Stimulated activated CD4-positive, alpha-beta T cell treated with anti-CD3 and anti-CD28 coated beads, Interleukin-4, amount 100 ng/mL, for 24 hours (primary cell): ENCODE results near the gene SLC36A1.

ENCODE experiments used
- DNase-seq: peaks from one replicate; pipeline ENCODE4 v3.0.0-alpha.2; 2020

SLC36A1 gene

GRCh38 chr5:151454166-151454565 is 6.8 kb downstream of the SLC36A1 start:
- no peak for DNase-seq

- DNase-seq, result no peak
Observed at GRCh38 chr5:151454889-151455288, 7.5 kb downstream of the SLC36A1 start.

- no peak for DNase-seq
Observed at GRCh38 chr5:151456321-151456940, 9.0 kb downstream of the SLC36A1 start.

- no peak for DNase-seq
Observed at GRCh38 chr5:151458314-151458713, 10.9 kb downstream of the SLC36A1 start.

- no peak for DNase-seq
Observed at GRCh38 chr5:151459680-151460324, 12.4 kb downstream of the SLC36A1 start.

GRCh38 chr5:151461312-151461711 is 13.9 kb downstream of the SLC36A1 start:
- DNase-seq, result no peak

- no peak for DNase-seq
Observed at GRCh38 chr5:151463137-151464029, 16.0 kb downstream of the SLC36A1 start.

- DNase-seq, result no peak
Observed at GRCh38 chr5:151464101-151464500, 16.7 kb downstream of the SLC36A1 start.

GRCh38 chr5:151465476-151465875 is 18.1 kb downstream of the SLC36A1 start:
- DNase-seq, result no peak

- no peak for DNase-seq
Observed at GRCh38 chr5:151467576-151467975, 20.2 kb downstream of the SLC36A1 start.

GRCh38 chr5:151469386-151469785 is 22.0 kb downstream of the SLC36A1 start:
- no peak for DNase-seq

- no peak for DNase-seq
Observed at GRCh38 chr5:151469992-151470391, 22.6 kb downstream of the SLC36A1 start.

- DNase-seq, result no peak
Observed at GRCh38 chr5:151470439-151470838, 23.0 kb downstream of the SLC36A1 start.

GRCh38 chr5:151471276-151471675 is 23.9 kb downstream of the SLC36A1 start:
- no peak for DNase-seq

- no peak for DNase-seq
Observed at GRCh38 chr5:151474799-151475198, 27.4 kb downstream of the SLC36A1 start.

GRCh38 chr5:151475388-151475787 is 28.0 kb downstream of the SLC36A1 start:
- DNase-seq, result no peak

GRCh38 chr5:151476016-151476415 is 28.6 kb downstream of the SLC36A1 start:
- DNase-seq, result no peak

GRCh38 chr5:151477101-151477500 is 29.7 kb downstream of the SLC36A1 start:
- DNase-seq, result no peak

- no peak for DNase-seq
Observed at GRCh38 chr5:151480384-151481293, 33.2 kb downstream of the SLC36A1 start.

- DNase-seq, result no peak
Observed at GRCh38 chr5:151483176-151483575, 35.8 kb downstream of the SLC36A1 start.

- no peak for DNase-seq
Observed at GRCh38 chr5:151483647-151484046, 36.2 kb downstream of the SLC36A1 start.

GRCh38 chr5:151487544-151487943 is 40.1 kb downstream of the SLC36A1 start:
- no peak for DNase-seq

GRCh38 chr5:151490627-151491026 is 43.2 kb downstream of the SLC36A1 start:
- DNase-seq, result no peak
